Measurements from ENCODE around the gene TMEM151A.

DNA sequence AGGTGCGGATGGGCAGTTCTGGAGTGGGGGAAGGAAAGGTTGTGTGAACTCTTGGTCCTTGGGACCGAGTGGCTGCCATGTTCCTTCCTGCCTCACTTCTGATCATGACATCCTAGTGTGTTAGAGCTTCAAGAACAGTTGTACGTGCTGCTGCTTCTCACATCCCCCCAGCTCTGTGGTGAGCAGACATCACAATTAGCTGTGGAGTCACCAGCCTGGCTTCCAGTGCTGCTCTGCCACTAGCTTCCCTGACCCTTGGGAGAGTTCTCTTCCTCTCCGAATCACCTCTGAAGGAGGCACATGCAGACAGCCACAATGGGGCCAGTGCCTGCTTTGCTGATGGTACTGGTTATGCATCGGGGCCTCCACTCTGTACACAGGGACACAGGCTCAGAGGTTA is 29.5 kb upstream of the TMEM151A start:
- TF ChIP-seq, protein P1, sequence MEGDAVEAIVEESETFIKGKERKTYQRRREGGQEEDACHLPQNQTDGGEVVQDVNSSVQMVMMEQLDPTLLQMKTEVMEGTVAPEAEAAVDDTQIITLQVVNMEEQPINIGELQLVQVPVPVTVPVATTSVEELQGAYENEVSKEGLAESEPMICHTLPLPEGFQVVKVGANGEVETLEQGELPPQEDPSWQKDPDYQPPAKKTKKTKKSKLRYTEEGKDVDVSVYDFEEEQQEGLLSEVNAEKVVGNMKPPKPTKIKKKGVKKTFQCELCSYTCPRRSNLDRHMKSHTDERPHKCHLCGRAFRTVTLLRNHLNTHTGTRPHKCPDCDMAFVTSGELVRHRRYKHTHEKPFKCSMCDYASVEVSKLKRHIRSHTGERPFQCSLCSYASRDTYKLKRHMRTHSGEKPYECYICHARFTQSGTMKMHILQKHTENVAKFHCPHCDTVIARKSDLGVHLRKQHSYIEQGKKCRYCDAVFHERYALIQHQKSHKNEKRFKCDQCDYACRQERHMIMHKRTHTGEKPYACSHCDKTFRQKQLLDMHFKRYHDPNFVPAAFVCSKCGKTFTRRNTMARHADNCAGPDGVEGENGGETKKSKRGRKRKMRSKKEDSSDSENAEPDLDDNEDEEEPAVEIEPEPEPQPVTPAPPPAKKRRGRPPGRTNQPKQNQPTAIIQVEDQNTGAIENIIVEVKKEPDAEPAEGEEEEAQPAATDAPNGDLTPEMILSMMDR (IDR thresholded peaks at IDR 0.05 in 4 of 5, conservative IDR thresholded peaks at IDR 0.05 in 1 of 5) = no peak
- no peak for TF ChIP-seq POLR2A (IDR thresholded peaks at IDR 0.05)

All from gastrocnemius medialis (tissue), 4 donors.